ENCODE measurements around the gene GTPBP4. TPM values are rescaled to one million over a fixed set of nuclear protein-coding genes. Genes with fewer than 3 reads are reported as not detected.

GTPBP4 gene
- total and polyA plus RNA-seq, 4 experiments from 2014 or later, result 22.7 to 47.0 (median 35.7) TPM

DNA sequence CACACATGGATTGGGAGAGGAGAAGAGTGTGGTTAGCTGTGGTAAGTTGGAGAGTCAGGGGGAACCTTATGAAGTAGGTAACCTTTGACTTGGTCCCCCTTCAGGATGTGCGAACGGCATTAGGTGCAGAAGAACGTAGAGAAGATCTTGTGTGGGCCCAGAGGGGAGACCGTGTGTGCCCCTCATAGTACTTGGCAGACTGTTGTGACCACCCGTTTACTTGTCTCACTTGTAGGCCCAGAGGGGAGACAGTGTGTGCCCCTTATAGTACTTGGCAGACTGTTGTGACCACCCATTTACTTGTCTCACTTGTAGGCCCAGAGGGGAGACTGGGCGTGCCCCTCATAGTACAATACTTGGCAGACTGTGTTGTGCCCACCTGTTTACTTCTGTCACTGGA is 2.6 kb downstream of the GTPBP4 start:
- POLR2A ChIA-PET (ENCODE audit: partially characterized antibody), result no interaction called here
- peak overlapping the region in 6 of 8 donors; percentile 14 to 69 (median 54) for H3K4me3 Mint-ChIP-seq
- Histone ChIP-seq H3K36me3 (ENCODE audit: insufficient read depth, low read length) (peaks cover 26% of the 10 kb centered on the region), H3K27ac (ENCODE audit: low read depth, low read length) (no peak overlapping the region), H3K4me3 (ENCODE audit: low read length in 2 of 2) (no peak overlapping the region), H3K4me1 (ENCODE audit: insufficient read depth, low read length) (peaks cover 30% of the 10 kb centered on the region), H3K27me3 (ENCODE audit: insufficient read depth, low read length) (no peaks in the 10 kb centered on the region), H3K9me3 (ENCODE audit: control insufficient read depth in 1 of 2, low read length in 2 of 2) (no peaks in the 10 kb centered on the region)
- DNase-seq, result no peak
- H3K27me3 Mint-ChIP-seq, result no peaks in the 10 kb centered on the region
- H3K4me1 Mint-ChIP-seq, result peaks cover 25 to 54% (median 37%) of the 10 kb centered on the region in 4 donors
- CTCF ChIA-PET (ENCODE audit: partially characterized antibody), result no interaction called here
- peak overlapping the region in 5 of 7 donors; percentile 13 to 84 (median 72) for H3K27ac Mint-ChIP-seq
- H3K36me3 Mint-ChIP-seq, result peaks cover 12 to 51% of the 10 kb centered on the region in 2 donors
- H3K9me3 Mint-ChIP-seq, result no peaks in the 10 kb centered on the region
- intact Hi-C loops (cut with micrococcal nuclease), result no loop called here

DNA sequence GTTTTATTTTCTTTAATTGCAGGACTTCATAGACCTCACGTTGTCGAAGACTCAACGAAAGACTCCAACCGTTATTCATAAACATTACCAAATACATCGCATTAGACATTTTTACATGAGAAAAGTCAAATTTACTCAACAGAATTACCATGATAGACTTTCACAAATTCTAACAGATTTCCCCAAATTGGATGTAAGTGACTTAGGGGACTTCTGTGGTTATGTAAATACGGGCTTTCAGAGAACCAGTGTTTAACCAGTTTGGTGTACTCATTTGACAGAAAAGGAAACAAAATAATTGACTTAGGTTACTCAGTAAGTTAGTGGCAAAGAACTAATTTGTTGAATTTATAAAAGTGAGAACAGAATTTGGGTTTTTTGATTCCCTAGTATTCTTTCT is 4.2 kb downstream of the GTPBP4 start:
- ChIA-PET CTCF (ENCODE audit: partially characterized antibody) (no interaction called here), POLR2A (ENCODE audit: partially characterized antibody) (no interaction called here)
- no peaks in the 10 kb centered on the region for H3K9me3 Mint-ChIP-seq
- Histone ChIP-seq H3K4me1 (ENCODE audit: insufficient read depth, low read length) (peaks cover 23% of the 10 kb centered on the region), H3K4me3 (ENCODE audit: low read length in 2 of 2) (no peak overlapping the region), H3K36me3 (ENCODE audit: insufficient read depth, low read length) (peaks cover 42% of the 10 kb centered on the region), H3K9me3 (ENCODE audit: control insufficient read depth in 1 of 2, low read length in 2 of 2) (no peaks in the 10 kb centered on the region), H3K27me3 (ENCODE audit: insufficient read depth, low read length) (no peaks in the 10 kb centered on the region), H3K27ac (ENCODE audit: low read depth, low read length) (no peak overlapping the region)
- peaks cover 21 to 45% (median 32%) of the 10 kb centered on the region in 4 donors for H3K4me1 Mint-ChIP-seq
- peaks cover 26 to 64% of the 10 kb centered on the region in 2 donors for H3K36me3 Mint-ChIP-seq
- H3K27ac Mint-ChIP-seq, result no peak overlapping the region
- no peaks in the 10 kb centered on the region for H3K27me3 Mint-ChIP-seq
- intact Hi-C loops (cut with micrococcal nuclease), result no loop called here
- DNase-seq, result no peak
- H3K4me3 Mint-ChIP-seq, result no peak overlapping the region

DNA sequence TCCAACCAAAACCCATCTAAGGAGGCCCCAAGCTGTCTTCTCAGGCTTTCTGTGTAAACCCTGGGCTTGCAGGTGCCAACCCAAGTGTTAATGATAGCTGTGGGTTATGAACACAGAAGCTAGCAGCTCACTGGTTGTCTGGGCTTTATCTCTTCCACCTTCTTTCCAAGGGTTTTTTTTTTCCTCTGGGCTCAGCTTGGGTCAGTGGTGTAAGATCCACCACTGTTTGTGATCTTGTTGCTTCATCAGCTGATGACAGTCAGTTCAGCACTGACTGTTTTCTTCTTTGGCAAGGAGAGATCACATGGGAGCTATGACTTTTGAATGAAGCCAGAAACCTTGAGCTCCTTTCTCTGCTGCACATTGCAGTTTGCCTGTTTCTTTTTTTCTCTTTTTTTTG is 4.6 kb downstream of the GTPBP4 start:
- Mint-ChIP-seq H3K9me3 (no peaks in the 10 kb centered on the region), H3K27me3 (no peaks in the 10 kb centered on the region), H3K27ac (no peak overlapping the region), H3K36me3 (peaks cover 30 to 68% of the 10 kb centered on the region in 2 donors), H3K4me1 (peaks cover 21 to 41% (median 32%) of the 10 kb centered on the region in 4 donors), H3K4me3 (no peak overlapping the region)
- ChIA-PET CTCF (ENCODE audit: partially characterized antibody) (no interaction called here), POLR2A (ENCODE audit: partially characterized antibody) (no interaction called here)
- no peak overlapping the region for H3K4me3 ChIP-seq (ENCODE audit: low read length in 2 of 2)
- peaks cover 21% of the 10 kb centered on the region for H3K4me1 ChIP-seq (ENCODE audit: insufficient read depth, low read length)
- H3K36me3 ChIP-seq (ENCODE audit: insufficient read depth, low read length), result peaks cover 45% of the 10 kb centered on the region
- DNase-seq, result no peak
- intact Hi-C loops (cut with micrococcal nuclease), result no loop called here
- H3K9me3 ChIP-seq (ENCODE audit: control insufficient read depth in 1 of 2, low read length in 2 of 2), result no peaks in the 10 kb centered on the region
- H3K27me3 ChIP-seq (ENCODE audit: insufficient read depth, low read length), result no peaks in the 10 kb centered on the region
- no peak overlapping the region for H3K27ac ChIP-seq (ENCODE audit: low read depth, low read length)

DNA sequence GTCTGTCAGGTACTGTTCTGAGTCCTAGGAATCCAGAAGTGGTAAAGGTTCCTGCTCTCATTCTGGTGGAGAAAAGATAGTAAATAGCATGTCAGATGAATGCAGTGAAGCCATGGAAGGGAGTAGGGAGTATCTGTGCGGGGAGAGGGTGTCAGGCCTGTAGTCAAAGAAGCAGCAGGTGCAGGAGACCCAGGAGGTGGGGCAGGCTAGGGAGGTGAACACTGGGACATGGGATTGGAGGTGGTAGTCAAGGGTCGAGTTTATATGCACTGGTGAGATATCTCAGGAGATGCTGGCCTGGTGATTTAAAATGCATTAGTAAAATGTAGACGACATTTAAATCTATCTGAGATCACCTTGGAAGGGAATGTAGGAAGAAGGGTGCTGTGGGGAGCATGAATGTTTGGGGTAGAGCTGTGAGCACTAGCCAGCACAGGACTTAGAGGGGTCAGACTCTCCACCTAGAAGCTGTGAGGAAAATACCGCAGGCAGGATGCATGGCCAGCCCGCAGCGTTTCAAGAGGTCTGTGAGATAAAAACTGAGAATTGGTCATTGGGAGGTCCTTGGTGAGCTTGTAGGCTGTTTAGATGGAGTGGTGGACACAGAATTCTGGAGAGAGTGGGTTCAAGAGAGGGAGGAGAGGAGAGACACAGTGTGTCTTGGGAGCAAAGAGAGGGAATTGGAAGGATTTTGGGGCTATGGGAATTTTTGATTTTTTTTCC is 6.8 kb downstream of the GTPBP4 start:
- ChIA-PET POLR2A (ENCODE audit: partially characterized antibody) (no interaction called here), CTCF (ENCODE audit: partially characterized antibody) (no interaction called here)
- Mint-ChIP-seq H3K4me3 (no peak overlapping the region), H3K36me3 (peaks cover 44 to 76% of the 10 kb centered on the region in 2 donors), H3K9me3 (no peaks in the 10 kb centered on the region), H3K27me3 (no peaks in the 10 kb centered on the region), H3K27ac (peak overlapping the region in 2 of 7 donors; percentile 3 to 49), H3K4me1 (peaks cover 12 to 21% (median 17%) of the 10 kb centered on the region in 4 donors)
- Histone ChIP-seq H3K36me3 (ENCODE audit: insufficient read depth, low read length) (peaks cover 60% of the 10 kb centered on the region), H3K27me3 (ENCODE audit: insufficient read depth, low read length) (no peaks in the 10 kb centered on the region), H3K4me1 (ENCODE audit: insufficient read depth, low read length) (peaks cover 9% of the 10 kb centered on the region), H3K4me3 (ENCODE audit: low read length in 2 of 2) (no peak overlapping the region), H3K9me3 (ENCODE audit: control insufficient read depth in 1 of 2, low read length in 2 of 2) (no peaks in the 10 kb centered on the region), H3K27ac (ENCODE audit: low read depth, low read length) (no peak overlapping the region)
- no peak for DNase-seq
- intact Hi-C loops (cut with micrococcal nuclease), result no loop called here

DNA sequence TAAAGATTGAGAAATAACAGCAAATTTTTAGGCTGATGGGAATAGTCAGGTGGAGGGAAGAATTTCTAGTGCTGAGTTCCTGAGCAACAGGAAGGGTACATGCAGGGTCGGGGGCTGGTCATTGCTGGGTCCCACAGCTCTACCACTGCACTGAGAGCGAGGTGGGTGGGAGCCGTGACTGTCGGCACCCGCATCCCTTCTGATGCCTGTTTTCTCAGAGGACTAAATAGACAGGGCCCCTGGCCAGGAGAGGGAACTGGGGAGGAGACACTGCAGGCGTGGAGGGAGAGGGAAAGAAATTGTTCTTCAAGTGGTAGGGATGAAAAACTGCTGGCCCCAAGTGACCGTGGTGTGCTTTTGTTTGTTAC is 7.3 kb downstream of the GTPBP4 start:
- ChIA-PET POLR2A (ENCODE audit: partially characterized antibody) (no interaction called here), CTCF (ENCODE audit: partially characterized antibody) (no interaction called here)
- Histone ChIP-seq H3K4me1 (ENCODE audit: insufficient read depth, low read length) (peaks cover 5% of the 10 kb centered on the region), H3K27ac (ENCODE audit: low read depth, low read length) (no peak overlapping the region), H3K4me3 (ENCODE audit: low read length in 2 of 2) (no peak overlapping the region), H3K27me3 (ENCODE audit: insufficient read depth, low read length) (no peaks in the 10 kb centered on the region), H3K9me3 (ENCODE audit: control insufficient read depth in 1 of 2, low read length in 2 of 2) (no peaks in the 10 kb centered on the region), H3K36me3 (ENCODE audit: insufficient read depth, low read length) (peaks cover 63% of the 10 kb centered on the region)
- H3K27ac Mint-ChIP-seq, result no peak overlapping the region
- intact Hi-C loops (cut with micrococcal nuclease), result no loop called here
- H3K36me3 Mint-ChIP-seq, result peaks cover 46 to 78% of the 10 kb centered on the region in 2 donors
- H3K9me3 Mint-ChIP-seq, result no peaks in the 10 kb centered on the region
- peak overlapping the region in 1 of 8 donors; percentile 22 for H3K4me3 Mint-ChIP-seq
- no peak for DNase-seq
- no peaks in the 10 kb centered on the region for H3K27me3 Mint-ChIP-seq
- peaks cover 9 to 20% (median 13%) of the 10 kb centered on the region in 4 donors for H3K4me1 Mint-ChIP-seq

DNA sequence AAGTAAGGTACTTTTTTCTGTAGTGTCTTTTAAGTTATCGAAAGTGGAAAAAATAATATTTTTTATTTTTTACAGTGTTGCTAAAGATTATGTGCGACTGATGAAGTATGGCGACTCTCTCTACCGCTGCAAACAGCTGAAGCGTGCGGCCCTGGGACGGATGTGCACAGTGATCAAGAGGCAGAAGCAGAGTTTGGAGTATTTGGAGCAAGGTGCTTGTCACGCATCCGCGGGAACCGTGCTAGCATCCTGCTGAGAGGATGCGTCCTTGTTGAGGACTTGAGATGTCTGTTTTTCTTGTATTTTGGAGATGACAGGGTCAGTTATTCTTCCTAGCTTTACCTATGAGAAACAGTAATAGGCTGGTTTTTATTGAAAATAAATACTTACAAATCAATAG is 7.8 kb downstream of the GTPBP4 start:
- peaks cover under 1% of the 10 kb centered on the region for H3K4me1 ChIP-seq (ENCODE audit: insufficient read depth, low read length)
- peaks cover 0 to 2% (median 0%) of the 10 kb centered on the region in 8 donors for H3K9me3 Mint-ChIP-seq
- no peak overlapping the region for H3K27ac ChIP-seq (ENCODE audit: low read depth, low read length)
- no peaks in the 10 kb centered on the region for H3K27me3 Mint-ChIP-seq
- POLR2A ChIA-PET (ENCODE audit: partially characterized antibody), result no interaction called here
- no peak overlapping the region for H3K27ac Mint-ChIP-seq
- H3K4me3 ChIP-seq (ENCODE audit: low read length in 2 of 2), result no peak overlapping the region
- H3K4me3 Mint-ChIP-seq, result no peak overlapping the region
- no peaks in the 10 kb centered on the region for H3K27me3 ChIP-seq (ENCODE audit: insufficient read depth, low read length)
- intact Hi-C loops (cut with micrococcal nuclease), result no loop called here
- CTCF ChIA-PET (ENCODE audit: partially characterized antibody), result no interaction called here
- H3K36me3 Mint-ChIP-seq, result peaks cover 51 to 80% of the 10 kb centered on the region in 2 donors
- DNase-seq, result no peak
- H3K4me1 Mint-ChIP-seq, result peaks cover 4 to 15% (median 8%) of the 10 kb centered on the region in 4 donors
- no peaks in the 10 kb centered on the region for H3K9me3 ChIP-seq (ENCODE audit: control insufficient read depth in 1 of 2, low read length in 2 of 2)
- peaks cover 68% of the 10 kb centered on the region for H3K36me3 ChIP-seq (ENCODE audit: insufficient read depth, low read length)

DNA sequence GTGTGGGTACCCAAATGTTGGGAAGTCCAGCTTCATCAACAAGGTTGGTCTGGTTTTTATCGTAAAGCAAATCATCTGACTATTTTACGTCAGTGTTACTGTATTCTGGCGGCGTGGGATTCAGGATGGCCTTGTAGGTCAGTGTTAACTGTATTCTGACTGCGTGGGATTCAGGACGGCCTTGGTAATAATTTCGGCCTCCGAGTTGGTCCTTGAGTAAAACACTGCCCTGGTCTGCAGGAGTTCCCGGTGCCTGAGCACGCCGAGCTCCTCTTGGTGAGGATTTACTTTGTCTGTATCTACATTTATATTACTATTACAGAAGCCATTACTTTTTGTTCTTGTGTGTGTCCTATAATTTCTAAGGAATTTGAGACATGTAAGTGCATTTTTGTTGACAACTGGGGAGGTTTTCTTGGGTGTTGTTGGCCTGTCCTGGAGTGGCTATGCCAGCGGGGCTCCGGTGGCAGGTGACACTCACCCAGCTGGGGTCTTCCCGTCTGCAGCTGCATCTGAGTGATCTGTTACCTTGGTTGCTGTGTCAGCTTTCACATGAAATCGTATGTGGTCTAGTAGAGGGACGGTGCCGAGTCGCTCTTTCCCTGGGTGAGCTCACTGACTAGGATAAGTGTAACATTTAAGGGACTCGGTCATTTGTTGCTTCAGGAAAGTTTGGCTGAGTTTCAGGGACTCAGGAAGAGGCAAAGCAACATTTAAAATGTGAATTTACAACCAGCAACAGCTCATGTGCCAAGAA is 9.2 kb downstream of the GTPBP4 start:
- Histone ChIP-seq H3K4me1 (ENCODE audit: insufficient read depth, low read length) (no peaks in the 10 kb centered on the region), H3K36me3 (ENCODE audit: insufficient read depth, low read length) (peaks cover 78% of the 10 kb centered on the region), H3K27ac (ENCODE audit: low read depth, low read length) (no peak overlapping the region), H3K27me3 (ENCODE audit: insufficient read depth, low read length) (no peaks in the 10 kb centered on the region), H3K9me3 (ENCODE audit: control insufficient read depth in 1 of 2, low read length in 2 of 2) (no peaks in the 10 kb centered on the region), H3K4me3 (ENCODE audit: low read length in 2 of 2) (no peak overlapping the region)
- Mint-ChIP-seq H3K27me3 (no peaks in the 10 kb centered on the region), H3K9me3 (peaks cover 0 to 9% (median 4%) of the 10 kb centered on the region in 8 donors), H3K27ac (peak overlapping the region in 2 of 7 donors; percentile 1 to 6), H3K4me3 (no peak overlapping the region), H3K4me1 (peaks cover 3 to 13% (median 5%) of the 10 kb centered on the region in 4 donors), H3K36me3 (peaks cover 65 to 86% of the 10 kb centered on the region in 2 donors)
- no peak for DNase-seq
- CTCF ChIA-PET (ENCODE audit: partially characterized antibody), result interaction anchor here (1.1 kb wide), 1 partner anchor 23 kb away, joined by 3 read pairs; no protein-coding TSS in a partner anchor
- POLR2A ChIA-PET (ENCODE audit: partially characterized antibody), result interaction anchor here (1.5 kb wide), 1 partner anchor 51 kb away, joined by 4 read pairs; the partner anchor contains the start of gene IDI1
- intact Hi-C loops (cut with micrococcal nuclease), result no loop called here

All from CD4-positive, alpha-beta memory T cell (primary cell).